H1 (cell line): ENCODE data around the gene PHLDB3. TPM values are rescaled to one million over a fixed set of nuclear protein-coding genes. Genes with fewer than 3 reads are reported as not detected.

ENCODE experiments used
- CHD1 ChIP-seq: IDR thresholded peaks from 2 replicates; pipeline ENCODE4 v1.6.1; 2012; ENCODE audit warnings: low read depth, low read length, improper control_type of control experiment
- FOSL1 ChIP-seq: IDR thresholded peaks from 2 replicates; pipeline ENCODE4 v1.6.1; 2011; ENCODE audit warnings: mild to moderate bottlenecking, low read depth, low read length, moderate library complexity; ENCODE audit not compliant: insufficient read depth
- JUN ChIP-seq: IDR thresholded peaks from 2 replicates; pipeline ENCODE4 v1.6.1; 2011; ENCODE audit warnings: low read depth, mild to moderate bottlenecking, improper control_type of control experiment, low read length
- POLR2AphosphoS5 ChIP-seq: IDR thresholded peaks from 2 replicates; pipeline ENCODE4 v1.6.1; 2011; ENCODE audit warnings: low read depth, low read length
- POU5F1 ChIP-seq: IDR thresholded peaks from 2 replicates; pipeline ENCODE4 v1.6.1; 2011; ENCODE audit warnings: low read depth, mild to moderate bottlenecking, low read length, moderate library complexity
- RAD21 ChIP-seq, 2 experiments: IDR thresholded peaks in 1 of 2; conservative IDR thresholded peaks in 1 of 2; 2 replicates each; pipeline ENCODE4 v1.6.1; 2011; ENCODE audit warnings: low read depth in 2 of 2, low read length in 2 of 2, improper control_type of control experiment in 1 of 2, inconsistent platforms in 1 of 2, mild to moderate bottlenecking in 1 of 2, moderate library complexity in 1 of 2
- TAF1 ChIP-seq: IDR thresholded peaks from 2 replicates; pipeline ENCODE4 v1.6.1; 2011; ENCODE audit warnings: mild to moderate bottlenecking, low read depth, low read length
- TBP ChIP-seq: IDR thresholded peaks from 2 replicates; pipeline ENCODE4 v1.6.1; 2011; ENCODE audit warnings: low read depth, low read length, improper control_type of control experiment
- TCF12 ChIP-seq: IDR thresholded peaks from 2 replicates; pipeline ENCODE4 v1.6.1; 2011; ENCODE audit warnings: low read depth, mild to moderate bottlenecking, low read length
- polyA plus RNA-seq, 7 experiments: library from polyadenylated mRNA; depleted of rRNA in 3 of 7; stranded (reverse) in 5 of 7; unstranded in 2 of 7; fragments of >200 nt in 5 of 7; fragments of 200-250 nt in 2 of 7; gene quantifications; 1 replicate in 5 of 7; 2 replicates in 1 of 7; 4 replicates in 1 of 7; pipeline versions ENCODE4 v1.2.1 to v1.2.3, GENCODE V29; 2011 to 2013; ENCODE audit warnings: missing spikeins in 2 of 7, mixed read lengths in 2 of 7
- total RNA-seq: library from RNA; stranded (reverse); fragmentation: NEBNext Ultra II Directional; extraction: Animal tissue kit (Norgen Biotek cat#: 25700); gene quantifications from 2 replicates; pipeline ENCODE4 v1.2.1, GENCODE V29; 2021

Gene PHLDB3
- total and polyA plus RNA-seq, 2 of the 8 experiments (the other 6 are each of a cell fraction or from before 2014, with no cell fraction given), result 4.0 to 8.5 TPM

- TF ChIP-seq JUN, result no peak
- TF ChIP-seq POLR2AphosphoS5, result no peak
- no peak for TF ChIP-seq POU5F1
- TF ChIP-seq TCF12, result no peak
- TF ChIP-seq TBP, result no peak
- TF ChIP-seq RAD21 (IDR thresholded peaks at IDR 0.05 in 1 of 2, conservative IDR thresholded peaks at IDR 0.05 in 1 of 2; ENCODE audit: low read depth in 2 of 2, low read length in 2 of 2), result no peak
- no peak for TF ChIP-seq FOSL1
- TF ChIP-seq CHD1, result no peak
- TF ChIP-seq TAF1, result no peak
Observed at GRCh38 chr19:43511324-43511723, 6.8 kb upstream of the PHLDB3 start (continued).
